Left lung (tissue), 10 donors: Measurements from ENCODE around the gene KHDC4. TPM values are rescaled to one million over a fixed set of nuclear protein-coding genes. Genes with fewer than 3 reads are reported as not detected.
A peak's percentile ranks its signal among the peaks of the same experiment; 100 is the strongest.

Experiments
- ATAC-seq: fragments of 200-7000 bp; cut with Tn5 transposase; one replicate; pipeline ENCODE4 v1.9.1; 2020; ENCODE audit warnings: moderate library complexity
- DNase-seq, 4 donors: peaks; one replicate each; pipeline ENCODE4 v3.0.0-alpha.2; 2013 to 2020
- H3K27ac ChIP-seq, 2 donors: fragments of 200-600 bp; sonication (generic) in 1 of 2; one replicate each; pipeline versions ENCODE4 v1.5.0 to v1.8.0; 2020 to 2021
- H3K27me3 ChIP-seq, 2 donors: fragments of 200-600 bp; sonication (generic) in 1 of 2; one replicate each; pipeline versions ENCODE4 v1.5.0 to v1.8.0; 2020 to 2021
- H3K36me3 ChIP-seq, 2 donors: fragments of 200-600 bp; sonication (generic) in 1 of 2; one replicate each; pipeline versions ENCODE4 v1.5.0 to v1.8.0; 2020 to 2021
- H3K4me1 ChIP-seq, 2 donors: fragments of 200-600 bp; one replicate each; pipeline ENCODE4 v1.8.0; 2021
- H3K4me3 ChIP-seq, 2 donors: fragments of 200-600 bp; sonication (generic) in 1 of 2; one replicate each; pipeline versions ENCODE4 v1.5.0 to v1.8.0; 2020 to 2021; ENCODE audit warnings: mild to moderate bottlenecking in 1 of 2
- H3K9me3 ChIP-seq, 2 donors: fragments of 200-600 bp; sonication (generic) in 1 of 2; one replicate each; pipeline versions ENCODE4 v1.5.0 to v1.8.0; 2020 to 2021
- CTCF ChIP-seq, 2 donors: fragments of 200-600 bp; sonication (generic) in 1 of 2; IDR thresholded peaks; one replicate each; pipeline versions ENCODE4 v1.5.0 to v1.8.0; 2021; ENCODE audit warnings: antibody characterized with exemption in 2 of 2
- intact Hi-C, 2 donors: fragments of 100-400 bp; cut with DNase I; formaldehyde crosslinking; loops; one replicate each; pipeline versions ENCODE4 v1.11.2 to v1.14.2; 2022
- polyA plus RNA-seq, 6 donors: library from polyadenylated mRNA; unstranded; fragments of 120-200 nt; gene quantifications; one replicate each; pipeline ENCODE4 v1.2.1, GENCODE V29; 2013; ENCODE audit not compliant: insufficient read length in 6 of 6
- total RNA-seq, 2 donors: library from RNA; stranded (reverse); fragmentation: NEBNext Ultra II Directional; extraction: Animal tissue kit (Norgen Biotek cat#: 25700); gene quantifications; one replicate each; pipeline ENCODE4 v1.2.1, GENCODE V29; 2021
- donor health status: DM: no; HTN: yes; CAD: no.
- donor health status: DM: no; HTN: no; CAD: no.

Gene KHDC4
- total and polyA plus RNA-seq, 8 donors, result 38.2 to 86.8 (median 72.6) TPM

GRCh38 chr1:155977690-155978324 is 43.6 kb upstream of the KHDC4 start:
- peak in 1 of 4 donors; percentile 73 for DNase-seq

GRCh38 chr1:155976913-155977689 is 42.9 kb upstream of the KHDC4 start:
- intact Hi-C loops, result no loop called here

More at GRCh38 chr1:155977690-155978324, 43.6 kb upstream of the KHDC4 start:
- H3K27me3 ChIP-seq, result no peaks in the 10 kb centered on the region
- H3K36me3 ChIP-seq, result peaks cover 0 to 5% of the 10 kb centered on the region in 2 donors
- no peak for TF ChIP-seq CTCF (IDR thresholded peaks at IDR 0.05)
- intact Hi-C loops, result no loop called here
- ATAC-seq, result peak; percentile 34
- H3K4me3 ChIP-seq, result peak overlapping the region; percentile 60 to 98
- H3K9me3 ChIP-seq, result no peaks in the 10 kb centered on the region
- peak overlapping the region; percentile 92 to 96 for H3K27ac ChIP-seq
- H3K4me1 ChIP-seq, result peaks cover 56 to 80% of the 10 kb centered on the region in 2 donors

GRCh38 chr1:155976062-155976912 is 42.1 kb upstream of the KHDC4 start:
- peak overlapping the region; percentile 60 to 98 for H3K4me3 ChIP-seq
- peaks cover 0 to 12% of the 10 kb centered on the region in 2 donors for H3K36me3 ChIP-seq
- peaks cover 64 to 80% of the 10 kb centered on the region in 2 donors for H3K4me1 ChIP-seq
- peak overlapping the region; percentile 92 to 96 for H3K27ac ChIP-seq
- DNase-seq, result peak; percentile 75 to 91 (median 82)
- H3K27me3 ChIP-seq, result no peaks in the 10 kb centered on the region
- TF ChIP-seq CTCF (IDR thresholded peaks at IDR 0.05), result no peak
- intact Hi-C loops, result no loop called here
- ATAC-seq, result peak; percentile 42
- H3K9me3 ChIP-seq, result no peaks in the 10 kb centered on the region

More at GRCh38 chr1:155976913-155977689, 42.9 kb upstream of the KHDC4 start:
- Histone ChIP-seq H3K27me3 (no peaks in the 10 kb centered on the region), H3K4me3 (peak overlapping the region; percentile 60 to 98), H3K36me3 (peaks cover 0 to 12% of the 10 kb centered on the region in 2 donors), H3K4me1 (peaks cover 62 to 80% of the 10 kb centered on the region in 2 donors), H3K27ac (peak overlapping the region; percentile 92 to 96), H3K9me3 (no peaks in the 10 kb centered on the region)
- no peak for DNase-seq
- peak; percentile 3 for ATAC-seq
- no peak for TF ChIP-seq CTCF (IDR thresholded peaks at IDR 0.05)

GRCh38 chr1:155975375-155976061 is 41.3 kb upstream of the KHDC4 start:
- peaks cover 0 to 12% of the 10 kb centered on the region in 2 donors for H3K36me3 ChIP-seq
- H3K4me3 ChIP-seq, result peak overlapping the region; percentile 60 to 98
- no peak for ATAC-seq

More at GRCh38 chr1:155975375-155976061, 41.3 kb upstream of the KHDC4 start:
- Histone ChIP-seq H3K9me3 (no peaks in the 10 kb centered on the region), H3K4me1 (peaks cover 64 to 80% of the 10 kb centered on the region in 2 donors), H3K27ac (peak overlapping the region; percentile 92 to 96), H3K27me3 (no peaks in the 10 kb centered on the region)
- no peak for TF ChIP-seq CTCF (IDR thresholded peaks at IDR 0.05)
- DNase-seq, result no peak
- intact Hi-C loops, result no loop called here
